Measurements from ENCODE around the gene EFHD1.

EFHD1 gene, protein sequence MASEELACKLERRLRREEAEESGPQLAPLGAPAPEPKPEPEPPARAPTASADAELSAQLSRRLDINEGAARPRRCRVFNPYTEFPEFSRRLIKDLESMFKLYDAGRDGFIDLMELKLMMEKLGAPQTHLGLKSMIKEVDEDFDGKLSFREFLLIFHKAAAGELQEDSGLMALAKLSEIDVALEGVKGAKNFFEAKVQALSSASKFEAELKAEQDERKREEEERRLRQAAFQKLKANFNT

DNA sequence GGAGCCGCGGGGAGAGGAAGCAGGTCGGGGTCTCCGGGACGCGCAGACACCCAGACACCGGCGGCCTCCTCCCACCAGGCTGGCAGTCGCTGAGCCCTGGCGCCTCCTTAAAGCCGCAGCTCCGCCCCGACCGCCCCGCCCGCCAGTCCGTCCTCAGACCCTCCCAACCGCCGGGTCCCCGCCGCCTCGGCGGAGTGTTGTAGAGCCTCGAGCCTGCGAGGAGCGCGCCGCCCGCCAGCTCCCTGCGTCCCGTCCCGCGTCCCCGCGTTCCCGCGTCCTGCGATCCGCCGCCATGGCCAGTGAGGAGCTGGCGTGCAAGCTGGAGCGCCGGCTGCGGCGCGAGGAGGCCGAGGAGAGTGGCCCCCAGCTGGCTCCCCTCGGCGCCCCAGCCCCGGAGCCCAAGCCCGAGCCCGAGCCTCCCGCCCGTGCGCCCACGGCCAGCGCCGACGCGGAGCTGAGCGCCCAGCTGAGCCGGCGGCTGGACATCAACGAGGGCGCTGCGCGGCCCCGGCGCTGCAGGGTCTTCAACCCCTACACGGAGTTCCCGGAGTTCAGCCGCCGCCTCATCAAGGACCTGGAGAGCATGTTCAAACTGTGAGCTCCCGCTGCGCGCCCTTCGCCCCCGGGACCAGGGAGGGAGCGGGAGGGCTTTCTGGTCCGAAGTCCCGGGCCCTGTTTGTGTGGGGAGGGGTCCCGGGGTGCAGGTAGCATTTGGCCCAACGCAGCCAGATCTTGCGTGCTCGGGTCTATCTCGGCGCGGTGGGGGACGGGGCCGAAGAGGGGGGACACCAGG is at the start of gene EFHD1:
EFHD1 (plus strand) TSS at position 192 of the 793 bp plus-strand sequence; CDS start at position 293, 101 bp downstream.
- peak; percentile 20 to 57 for DNase-seq (ENCODE audit: low read depth in 2 of 2)

- DNase-seq (ENCODE audit: low read depth in 2 of 2) = no peak
Measured at GRCh38 chr2:232584238-232584637, 49.2 kb upstream of the EFHD1 start.

DNA sequence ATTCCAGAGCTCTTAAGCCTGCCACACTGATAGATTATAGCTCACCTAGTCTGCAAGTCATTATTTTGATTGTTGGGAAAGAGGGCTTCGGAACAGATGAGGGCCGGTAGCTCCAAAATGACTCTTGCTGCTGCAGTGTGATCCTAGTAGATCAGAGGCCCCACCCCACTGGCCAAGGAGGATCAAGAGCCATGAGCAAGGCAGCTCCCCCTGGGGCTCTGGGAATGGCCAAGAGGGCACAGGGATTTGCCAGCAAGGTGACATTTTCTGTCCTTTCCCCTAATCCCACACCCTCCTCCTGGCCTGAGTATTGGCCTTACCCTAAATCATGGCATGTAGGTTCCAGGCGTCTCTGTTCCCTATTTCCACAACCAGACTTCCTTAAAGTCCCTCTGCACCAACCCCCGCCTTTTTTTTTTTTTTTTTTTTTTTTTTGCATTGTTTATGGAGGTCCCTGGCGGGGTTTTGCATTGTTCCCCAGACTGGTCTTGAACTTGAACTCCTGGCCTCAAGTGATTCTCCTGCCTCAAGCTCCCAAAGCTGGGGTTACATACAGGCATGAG is 46.4 kb upstream of the EFHD1 start:
- no peak for DNase-seq (ENCODE audit: low read depth in 2 of 2)

GRCh38 chr2:232587512-232587911 is 45.9 kb upstream of the EFHD1 start:
- DNase-seq (ENCODE audit: low read depth in 2 of 2) = no peak

- DNase-seq (ENCODE audit: low read depth in 2 of 2) = no peak
Measured at GRCh38 chr2:232588031-232588430, 45.4 kb upstream of the EFHD1 start.

DNA sequence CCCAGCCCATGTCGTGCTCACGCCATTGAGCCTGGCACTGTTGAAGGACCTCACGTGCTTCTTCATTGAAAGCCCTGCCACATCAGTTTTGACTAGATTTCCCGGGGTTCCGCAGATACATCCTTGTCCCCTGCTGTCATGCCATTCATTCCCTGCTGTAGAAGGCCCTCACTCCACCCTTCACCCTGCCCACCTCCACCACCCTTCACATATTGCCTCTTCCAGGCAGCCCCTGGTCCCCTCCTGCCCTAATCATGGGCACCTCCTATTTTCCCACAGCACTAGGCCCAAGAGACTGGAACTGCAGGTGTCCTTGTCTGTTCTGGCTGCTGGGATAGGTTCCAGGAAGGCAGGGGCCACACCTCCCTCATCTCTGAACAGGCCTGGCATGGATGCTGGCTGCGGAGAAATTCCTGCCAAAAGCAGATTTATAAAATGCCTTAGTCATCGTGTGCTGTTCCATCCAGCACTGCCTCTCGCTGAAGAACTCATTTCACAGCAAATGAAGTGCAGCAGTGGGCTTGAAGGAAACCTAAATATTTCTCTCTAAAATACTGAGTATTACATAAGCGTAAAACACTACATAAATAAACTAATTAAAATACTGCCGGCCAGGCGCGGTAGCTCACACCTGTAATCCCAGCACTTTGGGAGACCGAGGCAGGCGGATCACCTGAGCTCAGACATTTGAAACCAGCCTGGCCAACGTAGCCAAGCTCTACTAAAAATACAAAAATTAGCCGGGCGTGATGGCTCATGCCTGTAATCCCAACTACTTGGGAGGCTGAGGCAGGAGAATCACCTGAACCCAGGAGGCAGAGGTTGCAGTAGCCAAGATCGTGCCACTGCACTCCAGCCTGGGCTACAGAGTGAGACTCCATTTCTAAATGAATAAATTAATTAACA is 44.5 kb upstream of the EFHD1 start:
- DNase-seq (ENCODE audit: low read depth in 2 of 2) = no peak

DNA sequence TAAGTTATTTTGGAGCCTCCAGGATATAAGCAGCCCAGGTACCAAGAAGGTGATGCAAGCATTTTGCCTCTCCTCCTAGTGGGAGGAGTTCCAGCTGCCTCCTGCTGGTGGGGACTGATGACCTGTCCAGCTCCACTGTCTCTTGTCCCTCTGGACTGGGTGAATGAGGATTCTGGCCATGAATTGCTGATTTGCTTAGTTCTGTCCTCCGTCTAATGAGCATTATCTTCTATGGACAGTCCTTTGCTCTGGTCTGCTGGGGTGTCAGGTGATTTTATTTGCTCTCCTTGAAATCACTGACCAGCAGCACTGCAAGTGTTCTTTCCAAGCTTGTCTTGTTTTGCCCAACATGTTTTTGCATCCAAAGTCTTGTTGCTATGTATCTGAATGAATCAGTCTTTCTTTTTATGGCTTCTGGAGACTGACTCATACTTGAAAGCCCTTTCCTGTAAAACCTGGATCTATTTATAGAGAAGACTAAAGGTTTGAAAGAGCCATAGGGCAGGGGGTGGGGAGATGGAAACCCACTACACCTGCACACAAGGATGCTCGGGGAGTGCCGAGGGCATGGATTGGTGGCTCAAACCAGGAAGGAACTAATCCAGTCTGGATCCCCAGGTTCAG is 40.5 kb upstream of the EFHD1 start:
- no peak for DNase-seq (ENCODE audit: low read depth in 2 of 2)

DNA sequence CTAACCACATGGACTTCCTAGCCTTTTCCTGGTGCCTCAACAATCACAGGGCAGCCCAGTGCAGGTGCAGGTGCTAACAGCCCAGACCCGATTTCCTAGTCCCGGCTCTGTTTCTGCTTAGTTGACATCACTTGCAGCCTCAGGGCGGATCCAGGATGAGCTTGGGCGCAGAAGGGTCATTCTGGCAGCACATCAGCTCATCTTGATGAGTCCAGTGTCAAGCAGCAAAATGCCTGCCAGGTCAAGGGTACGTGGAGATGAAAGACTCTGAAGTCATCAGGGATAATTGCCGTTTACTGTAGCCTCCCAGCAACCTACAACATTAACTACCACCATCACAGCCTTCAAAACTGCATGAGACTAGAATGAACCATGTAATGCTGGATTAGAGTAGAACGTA is 39.4 kb upstream of the EFHD1 start:
- no peak for DNase-seq (ENCODE audit: low read depth in 2 of 2)

- DNase-seq (ENCODE audit: low read depth in 2 of 2) = no peak
Measured at GRCh38 chr2:232597362-232598079, 35.9 kb upstream of the EFHD1 start.

DNA sequence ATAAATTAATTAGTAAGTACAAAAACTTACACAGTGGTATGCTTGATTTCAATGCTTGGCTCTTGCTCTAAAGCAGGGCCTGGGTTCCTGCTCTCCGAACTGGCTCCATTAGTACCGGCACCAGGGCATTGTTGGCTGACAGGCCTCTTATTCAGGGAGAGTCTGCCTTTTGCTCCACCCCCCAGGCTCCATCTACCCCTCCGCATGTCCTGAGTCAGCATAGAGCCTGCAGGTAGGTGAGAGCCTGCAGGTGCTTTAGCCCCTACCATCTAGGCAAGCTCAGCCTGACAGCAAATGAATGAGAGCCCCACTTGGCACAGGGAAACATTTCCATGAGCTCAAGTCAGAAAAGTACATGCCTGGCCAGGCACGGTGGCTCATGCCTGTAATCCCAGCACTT is 35.1 kb upstream of the EFHD1 start:
- DNase-seq (ENCODE audit: low read depth in 2 of 2) = no peak

DNA sequence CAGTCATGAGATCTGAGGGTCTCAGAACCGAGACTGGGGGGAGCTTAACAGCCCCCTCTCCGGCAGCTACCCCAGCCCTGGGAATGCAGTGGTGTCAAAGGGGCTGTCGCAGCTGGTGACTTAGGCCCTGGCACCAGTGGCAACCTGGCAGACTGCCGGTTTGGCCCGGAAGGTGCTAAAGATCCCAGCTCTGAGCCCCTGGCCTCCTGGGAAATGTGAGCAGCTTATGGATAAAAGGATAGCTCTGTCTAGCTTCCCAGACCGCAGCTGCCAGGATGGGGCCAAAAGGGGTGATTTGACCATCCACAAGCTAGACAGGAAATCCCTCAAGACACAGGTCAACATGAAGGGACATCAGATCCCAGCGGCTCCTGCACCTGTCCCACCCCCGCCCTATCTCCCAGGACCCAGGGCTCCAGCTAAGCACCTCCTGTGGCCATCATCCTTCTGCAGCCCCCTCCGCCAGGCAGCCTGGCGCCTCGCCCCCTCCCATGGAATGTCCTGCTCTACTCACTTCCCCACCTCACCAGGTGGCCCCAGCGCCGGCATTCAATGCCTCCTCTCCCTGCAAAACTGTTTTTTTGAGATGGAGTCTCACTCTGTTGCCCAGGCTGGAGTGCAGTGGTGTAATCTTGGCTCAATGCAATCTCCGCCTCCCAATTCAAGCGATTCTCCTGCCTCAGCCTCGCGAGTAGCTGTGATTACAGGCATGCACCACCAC is 33.2 kb upstream of the EFHD1 start:
- no peak for DNase-seq (ENCODE audit: low read depth in 2 of 2)

GRCh38 chr2:232603283-232603682 is 30.1 kb upstream of the EFHD1 start:
- DNase-seq (ENCODE audit: low read depth in 2 of 2) = no peak

DNA sequence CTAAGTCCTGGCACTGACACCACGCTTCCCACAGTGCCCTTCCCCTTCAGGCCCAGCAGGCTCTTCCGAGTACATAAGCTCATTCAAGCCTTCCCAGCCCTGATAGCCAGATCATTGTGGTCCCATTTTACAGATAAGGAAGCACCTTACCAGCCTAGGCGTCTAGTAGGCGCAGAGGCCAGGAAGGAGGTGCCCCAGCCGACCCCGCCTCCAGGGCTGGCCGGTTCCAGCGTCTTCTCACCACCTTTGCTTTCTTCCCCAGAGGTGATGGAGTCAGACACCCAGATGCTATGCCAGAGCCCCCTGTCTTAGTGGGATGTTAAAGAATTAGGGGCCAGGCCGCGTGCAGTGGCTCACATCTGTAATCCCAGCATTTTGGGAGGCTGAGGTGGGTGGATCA is 28.9 kb upstream of the EFHD1 start:
- no peak for DNase-seq (ENCODE audit: low read depth in 2 of 2)

GRCh38 chr2:232607011-232607410 is 26.4 kb upstream of the EFHD1 start:
- no peak for DNase-seq (ENCODE audit: low read depth in 2 of 2)

GRCh38 chr2:232609607-232610006 is 23.8 kb upstream of the EFHD1 start:
- DNase-seq (ENCODE audit: low read depth in 2 of 2) = no peak

DNA sequence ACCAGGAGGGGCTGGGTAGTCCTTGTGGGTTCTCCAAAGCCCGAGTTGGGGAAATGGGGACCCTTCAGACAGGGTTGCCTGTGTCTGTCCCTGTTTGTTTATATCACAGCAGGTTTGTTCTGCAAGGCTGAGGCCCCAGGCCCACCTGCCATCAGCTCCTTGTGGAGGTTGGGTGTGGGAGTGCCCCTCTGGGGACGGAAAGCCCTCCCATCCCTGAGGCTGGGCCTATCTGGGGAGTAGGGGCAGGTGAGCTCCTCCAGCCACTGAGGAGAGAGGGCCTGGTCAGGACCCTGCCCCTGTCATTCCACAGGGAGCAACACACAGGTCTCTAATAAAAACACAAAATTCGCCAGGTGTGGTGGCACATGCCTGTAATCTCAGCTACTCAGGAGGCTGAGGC is 23.3 kb upstream of the EFHD1 start:
- no peak for DNase-seq (ENCODE audit: low read depth in 2 of 2)

- no peak for DNase-seq (ENCODE audit: low read depth in 2 of 2)
Measured at GRCh38 chr2:232611061-232611460, 22.3 kb upstream of the EFHD1 start.

GRCh38 chr2:232611559-232612218 is 21.7 kb upstream of the EFHD1 start:
- DNase-seq (ENCODE audit: low read depth in 2 of 2) = peak; percentile 63 to 66

DNA sequence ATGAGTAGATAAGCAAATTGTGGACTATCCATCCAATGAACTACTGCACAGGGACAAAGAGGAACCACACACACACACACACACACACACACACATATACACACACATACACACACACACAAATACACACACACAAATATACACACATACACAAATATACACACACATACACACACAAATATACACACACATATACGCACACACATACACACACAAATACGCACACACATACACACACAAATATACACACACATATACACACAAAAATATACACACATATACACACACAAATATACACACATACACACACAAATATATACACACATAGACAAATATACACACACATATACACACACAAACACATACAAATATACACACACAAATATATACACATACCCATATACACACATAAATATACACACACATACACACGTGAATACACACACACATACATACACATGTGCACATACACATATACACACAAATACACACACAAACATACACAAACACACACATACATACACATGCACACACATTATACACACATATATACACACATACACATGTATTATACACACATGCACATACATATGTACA is 19.8 kb upstream of the EFHD1 start:
- DNase-seq (ENCODE audit: low read depth in 2 of 2) = no peak
